ENCODE measurements around the gene BPIFB2.
"Not testable (repeated sequence)": the region's sequence is repeated elsewhere in the genome, so short reads cannot be mapped to it uniquely, and the experiment has no call there.

Gene BPIFB2, protein sequence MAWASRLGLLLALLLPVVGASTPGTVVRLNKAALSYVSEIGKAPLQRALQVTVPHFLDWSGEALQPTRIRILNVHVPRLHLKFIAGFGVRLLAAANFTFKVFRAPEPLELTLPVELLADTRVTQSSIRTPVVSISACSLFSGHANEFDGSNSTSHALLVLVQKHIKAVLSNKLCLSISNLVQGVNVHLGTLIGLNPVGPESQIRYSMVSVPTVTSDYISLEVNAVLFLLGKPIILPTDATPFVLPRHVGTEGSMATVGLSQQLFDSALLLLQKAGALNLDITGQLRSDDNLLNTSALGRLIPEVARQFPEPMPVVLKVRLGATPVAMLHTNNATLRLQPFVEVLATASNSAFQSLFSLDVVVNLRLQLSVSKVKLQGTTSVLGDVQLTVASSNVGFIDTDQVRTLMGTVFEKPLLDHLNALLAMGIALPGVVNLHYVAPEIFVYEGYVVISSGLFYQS

DNA sequence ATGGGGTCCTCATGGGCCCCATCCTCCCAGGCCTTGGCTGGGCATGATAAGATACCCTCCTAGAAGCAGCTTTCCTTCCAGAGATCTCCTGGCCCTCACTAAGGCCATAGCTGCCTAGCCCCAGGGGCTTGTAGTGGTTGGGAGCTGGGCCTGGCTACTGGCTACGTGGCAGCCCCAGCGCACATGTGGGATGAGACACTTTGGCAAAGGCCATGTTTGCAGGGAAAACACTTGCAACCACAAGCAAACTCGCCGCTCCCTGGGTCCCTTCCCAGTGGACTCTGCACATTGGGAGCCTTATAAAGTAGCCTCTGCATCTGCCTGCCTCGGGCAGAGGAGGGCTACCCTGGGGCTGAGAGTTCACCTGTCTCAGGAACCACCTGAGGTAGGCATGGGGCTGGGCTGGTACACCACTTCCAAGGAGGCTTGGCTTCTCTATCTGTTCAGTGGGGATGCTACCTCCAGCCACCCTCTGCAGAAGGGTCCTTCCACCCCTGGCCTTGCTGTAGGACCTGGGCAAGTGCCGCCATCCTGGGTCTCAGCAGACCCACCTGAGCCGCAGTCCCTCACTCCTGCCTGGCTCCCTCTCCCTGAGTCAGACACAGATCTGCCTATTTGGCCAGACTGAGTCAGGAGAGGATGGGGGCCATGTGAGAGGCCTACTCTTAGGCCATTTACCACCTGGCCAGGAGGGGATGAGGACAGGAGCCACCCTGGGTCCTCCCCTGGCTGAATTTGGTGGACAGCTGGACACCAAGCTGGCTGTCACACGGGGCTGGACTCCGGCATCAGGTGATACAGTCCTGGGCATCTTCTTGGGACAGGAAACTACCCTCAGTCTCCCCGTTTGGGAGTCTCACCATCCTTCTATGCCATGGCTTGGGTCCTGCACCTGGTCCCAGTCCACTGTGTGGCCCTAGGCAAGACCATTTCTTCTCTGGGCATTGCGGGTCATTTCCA is at the start of gene BPIFB2:
BPIFB2 (plus strand) TSS at position 329 of the 960 bp plus-strand sequence. CDS start 871 bp downstream, outside the sequence.
- no peak for DNase-seq (ENCODE audit: low read depth in 3 of 3)

GRCh38 chr20:32958574-32958973 is 48.9 kb upstream of the BPIFB2 start:
- DNase-seq (ENCODE audit: low read depth in 3 of 3): no peak

GRCh38 chr20:32959351-32960221 is 47.9 kb upstream of the BPIFB2 start:
- DNase-seq (ENCODE audit: low read depth in 3 of 3): no peak

DNA sequence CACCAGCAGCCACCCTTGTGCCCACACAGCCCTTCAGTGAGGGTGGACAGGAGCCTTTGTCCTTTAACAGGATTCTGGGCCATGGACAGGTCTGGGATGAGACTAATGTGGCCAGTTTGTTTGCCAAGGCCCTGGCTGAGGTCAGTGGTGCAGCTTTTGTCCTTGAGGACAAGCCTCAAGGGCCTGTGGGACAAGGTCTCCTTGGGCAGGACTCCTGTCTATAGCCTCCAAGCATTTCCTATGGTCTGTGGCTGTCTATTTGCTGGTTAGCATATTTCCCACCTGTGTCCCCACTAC is 47.3 kb upstream of the BPIFB2 start:
- no peak for DNase-seq (ENCODE audit: low read depth in 3 of 3)

DNA sequence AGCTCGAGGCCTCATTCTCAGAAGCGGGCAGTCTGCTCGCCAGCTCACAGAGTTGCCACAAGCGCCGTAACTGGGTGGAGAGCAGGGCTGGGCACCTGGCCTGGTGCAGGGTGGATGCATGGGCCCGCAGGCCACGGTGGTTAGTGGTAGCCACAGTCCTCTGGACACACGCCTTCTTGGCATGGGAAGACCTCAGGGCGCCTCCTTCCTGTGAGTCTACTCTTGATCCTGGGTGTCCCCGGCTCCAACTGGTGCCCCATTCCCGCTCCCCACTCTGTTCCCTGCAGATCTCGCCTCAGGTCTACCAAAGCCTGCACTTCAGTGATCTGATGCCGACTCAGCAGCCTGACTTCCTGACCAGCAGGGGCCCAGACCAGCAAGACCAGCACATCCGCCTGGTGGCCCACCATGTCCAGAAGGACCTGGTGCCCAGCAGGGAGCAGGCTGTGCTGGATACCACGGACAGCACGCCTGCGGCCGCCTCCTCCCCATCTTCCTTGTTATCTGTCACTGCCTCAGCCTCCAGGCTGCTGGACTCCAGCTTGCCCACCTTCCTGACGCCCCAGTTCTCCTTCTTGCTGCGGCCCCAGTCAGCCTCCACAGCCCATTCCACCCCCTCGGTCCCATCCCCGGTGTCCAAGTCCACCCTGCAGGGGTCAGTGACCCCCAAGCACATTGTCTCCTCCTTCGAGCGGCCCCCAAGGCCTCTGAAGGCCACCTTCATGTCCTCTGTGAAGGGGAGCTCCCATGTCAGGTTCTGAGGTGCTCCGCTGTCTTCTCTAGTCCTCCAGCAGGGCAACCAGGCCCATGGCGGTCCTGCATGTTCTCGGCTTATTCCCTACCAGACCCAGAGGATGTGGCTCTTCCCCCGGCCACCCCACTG is 46.4 kb upstream of the BPIFB2 start:
- DNase-seq (ENCODE audit: low read depth in 3 of 3): no peak

GRCh38 chr20:32962053-32962452 is 45.5 kb upstream of the BPIFB2 start:
- DNase-seq (ENCODE audit: low read depth in 3 of 3): no peak

GRCh38 chr20:32962646-32963045 is 44.9 kb upstream of the BPIFB2 start:
- DNase-seq (ENCODE audit: low read depth in 3 of 3): not testable (repeated sequence)

DNA sequence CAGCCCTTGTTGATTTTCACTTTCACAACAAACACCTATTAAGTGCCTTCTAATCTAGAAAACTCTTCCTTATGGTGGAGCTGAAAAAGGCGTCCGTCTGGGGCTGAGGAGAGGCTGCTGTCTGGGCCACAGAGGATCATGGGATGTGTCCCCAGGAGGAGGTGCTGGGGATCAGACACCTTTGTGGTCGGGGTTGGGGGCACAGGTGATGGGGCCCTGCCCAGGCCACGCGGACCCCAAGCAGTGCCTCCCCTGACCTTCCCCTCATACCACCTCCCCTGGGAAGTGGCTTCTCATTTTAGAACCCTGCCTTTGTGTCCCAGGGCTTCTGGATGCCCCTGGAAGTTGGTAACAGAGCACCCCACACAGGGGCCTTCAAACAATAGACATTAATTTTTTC is 44.3 kb upstream of the BPIFB2 start:
- DNase-seq (ENCODE audit: low read depth in 3 of 3): no peak

DNA sequence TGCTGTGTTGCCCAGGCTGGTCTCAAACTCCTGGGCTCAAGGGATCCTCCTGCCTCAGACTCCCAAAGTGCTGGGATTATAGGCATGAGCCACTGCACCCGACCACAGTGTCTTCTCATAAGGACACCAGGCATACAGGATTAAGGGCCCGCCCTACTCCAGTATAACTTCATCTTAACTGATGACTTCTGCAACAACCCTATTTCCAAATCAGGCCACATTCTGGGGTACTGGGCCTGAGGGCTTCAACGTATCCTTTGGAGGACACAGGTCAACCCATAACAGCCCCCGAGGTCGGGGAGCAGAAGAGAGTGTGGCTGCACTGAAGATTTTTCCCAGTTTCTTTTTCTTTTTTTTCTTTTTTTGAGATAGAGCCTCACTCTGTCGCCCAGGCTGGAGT is 42.9 kb upstream of the BPIFB2 start:
- no peak for DNase-seq (ENCODE audit: low read depth in 3 of 3)

DNA sequence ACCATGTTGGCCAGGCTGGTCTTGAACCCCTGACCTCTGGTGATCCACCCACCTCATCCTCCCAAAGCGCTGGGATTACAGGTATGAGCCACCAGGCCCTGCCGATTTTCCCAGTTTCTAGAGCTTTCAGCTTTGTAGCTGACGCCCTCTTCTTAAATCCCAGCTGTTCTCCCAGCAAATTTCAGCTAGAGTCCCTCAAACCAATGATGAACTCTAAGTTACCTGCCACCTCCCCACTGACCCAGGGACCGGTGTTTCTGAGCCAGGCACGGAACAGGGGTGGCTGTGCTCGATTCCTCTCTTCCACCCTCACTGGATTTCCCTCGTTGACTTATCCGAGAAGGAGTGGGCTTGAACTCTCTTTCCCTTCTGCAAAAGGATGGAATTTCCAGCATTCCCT is 42.4 kb upstream of the BPIFB2 start:
- DNase-seq (ENCODE audit: low read depth in 3 of 3): no peak

DNA sequence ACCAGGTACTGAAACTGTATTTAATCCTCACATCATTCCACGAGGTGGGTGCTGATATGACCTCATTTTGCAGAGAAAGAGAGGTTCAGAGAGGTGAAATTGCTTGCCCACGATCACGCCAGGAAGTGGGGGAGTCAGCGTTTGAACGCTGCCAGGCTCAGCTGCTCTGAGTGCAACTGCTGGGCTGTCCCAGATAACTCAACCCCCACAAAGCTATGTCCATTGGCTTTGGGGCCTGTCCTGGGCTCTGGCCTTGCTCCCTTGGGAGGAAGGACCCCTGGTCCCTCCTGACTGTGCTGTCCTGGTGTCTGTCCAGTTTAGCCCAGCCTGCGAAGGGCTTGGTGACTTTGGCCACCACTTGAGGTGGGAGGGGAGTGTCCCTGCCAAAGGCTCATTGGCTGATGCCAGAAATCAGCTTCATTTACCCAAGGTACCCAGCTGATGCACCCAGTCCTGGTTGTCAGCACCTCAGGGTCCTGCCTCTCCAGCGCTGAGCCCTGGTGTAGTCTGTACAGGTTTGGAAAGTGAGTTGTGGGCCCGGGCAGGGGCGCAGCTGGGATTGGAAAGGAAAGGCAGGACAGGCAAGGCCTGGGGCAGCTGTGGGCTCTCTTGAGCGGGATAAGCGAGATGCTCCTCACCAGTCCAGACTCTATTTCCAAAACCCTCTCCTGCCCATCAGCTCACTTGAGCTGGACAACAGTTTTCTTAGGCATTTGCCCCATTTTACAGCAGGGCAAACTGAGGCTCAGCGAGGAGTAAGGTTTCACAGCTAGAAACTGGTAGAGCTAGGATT is 41.7 kb upstream of the BPIFB2 start:
- no peak for DNase-seq (ENCODE audit: low read depth in 3 of 3)

- no peak for DNase-seq (ENCODE audit: low read depth in 3 of 3)
Measured at GRCh38 chr20:32966382-32966781, 41.1 kb upstream of the BPIFB2 start.

DNA sequence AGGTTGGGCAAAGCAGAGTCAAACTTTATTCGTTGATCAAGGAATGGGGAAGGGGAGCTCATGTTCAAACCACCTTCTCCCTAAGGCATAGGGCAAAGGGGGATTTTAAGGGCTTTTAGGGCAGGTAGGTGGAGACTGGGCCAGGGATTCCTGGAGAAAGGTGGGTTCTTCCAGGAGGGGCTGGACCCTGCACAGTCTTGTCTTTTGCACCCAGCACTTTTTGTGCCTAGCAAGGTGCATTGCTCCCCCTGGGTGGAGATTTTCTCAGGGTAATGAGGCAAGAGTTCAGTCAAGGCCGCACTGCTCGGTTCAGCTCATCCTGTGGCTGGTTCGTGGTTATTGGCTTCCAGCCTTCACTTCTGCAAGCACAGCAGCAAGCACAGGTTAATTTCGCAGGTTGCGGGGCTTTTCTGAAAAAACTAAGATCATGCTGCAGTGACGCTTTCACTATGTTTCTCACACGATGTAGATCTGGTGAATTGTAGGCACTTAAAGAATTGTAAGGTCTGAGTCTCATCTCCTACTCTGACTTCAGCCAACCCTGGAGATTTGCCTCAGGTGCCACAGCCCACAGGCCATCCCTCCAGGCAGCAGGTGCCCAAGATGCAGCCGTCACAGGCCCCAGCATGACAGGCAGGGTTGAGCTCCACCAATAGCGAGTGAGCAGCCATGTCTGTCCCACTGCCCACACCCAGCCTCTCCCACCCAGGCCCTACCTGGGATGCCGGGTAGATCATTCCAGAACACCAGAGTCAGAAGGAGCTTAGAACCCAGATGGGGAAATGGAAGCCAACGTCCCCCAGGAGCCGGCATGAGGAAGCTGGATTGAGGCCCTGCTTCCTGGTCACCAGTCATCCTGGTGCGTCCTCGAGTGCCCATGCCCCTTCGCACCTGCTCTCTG is 40.4 kb upstream of the BPIFB2 start:
- no peak for DNase-seq (ENCODE audit: low read depth in 3 of 3)

- no peak for DNase-seq (ENCODE audit: low read depth in 3 of 3)
Measured at GRCh38 chr20:32967961-32968457, 39.5 kb upstream of the BPIFB2 start.

- DNase-seq (ENCODE audit: low read depth in 3 of 3): no peak
Measured at GRCh38 chr20:32968478-32969241, 38.8 kb upstream of the BPIFB2 start.

DNA sequence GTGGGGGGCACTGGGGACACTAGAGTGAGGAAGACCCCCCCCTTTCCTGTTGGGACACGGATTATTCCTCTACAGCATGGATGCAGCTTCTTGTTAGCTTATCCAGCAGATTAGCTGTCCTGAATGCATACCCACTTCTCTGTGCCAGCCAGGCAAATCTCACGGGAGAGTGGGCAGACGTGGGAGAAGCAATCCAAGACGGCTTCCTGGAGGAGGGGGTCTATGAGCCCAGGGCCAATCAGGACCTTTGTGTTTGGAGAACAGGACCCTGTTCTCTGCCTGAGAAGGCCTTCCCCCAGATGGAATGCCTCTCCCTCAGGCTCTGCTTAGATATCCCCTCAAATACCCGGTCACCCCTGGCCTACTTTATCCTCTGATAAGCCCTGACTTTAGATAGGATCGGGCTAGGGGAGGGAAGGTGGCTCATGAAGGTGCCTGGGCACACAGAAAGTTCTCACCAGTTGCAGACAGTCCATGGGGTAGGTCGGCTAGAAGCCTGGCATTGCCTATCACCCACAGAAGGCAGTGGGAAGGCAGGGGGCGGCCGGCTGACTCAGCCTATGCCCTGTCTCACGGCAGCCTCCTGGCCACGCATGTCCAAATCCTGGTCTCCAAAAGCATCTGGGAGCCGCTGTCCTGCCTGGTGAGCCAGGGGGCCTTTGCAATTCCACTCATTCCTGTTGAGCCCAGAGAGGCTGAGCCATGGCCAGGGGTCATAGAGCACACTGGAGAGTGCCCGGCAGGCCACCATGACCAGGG is 38.0 kb upstream of the BPIFB2 start:
- no peak for DNase-seq (ENCODE audit: low read depth in 3 of 3)
